ENCODE results near the gene ATP11A.
"Not testable (repeated sequence)": the region's sequence is repeated elsewhere in the genome, so short reads cannot be mapped to it uniquely, and the experiment has no call there.

GRCh38 chr13:112677421-112677962 is 12.3 kb upstream of the ATP11A start:
- TF ChIP-seq ZNF830 (CRISPR knock-in tag; IDR thresholded peaks at IDR 0.05); BDP1 (IDR thresholded peaks at IDR 0.05; ENCODE audit: insufficient read depth, insufficient read length); CTCF (IDR thresholded peaks at IDR 0.05 in 2 of 3, conservative IDR thresholded peaks at IDR 0.05 in 1 of 3; ENCODE audit: insufficient read depth in 2 of 3, low read depth in 1 of 3, low read length in 3 of 3): not testable (repeated sequence)
